CD4-positive, alpha-beta T cell treated with Interleukin-21 for 1 hour (primary cell): Measurements from ENCODE around the gene GPRC5C.
"Not testable (repeated sequence)": the region's sequence is repeated elsewhere in the genome, so short reads cannot be mapped to it uniquely, and the experiment has no call there.

Source experiments
- DNase-seq: peaks from one replicate; pipeline ENCODE4 v3.0.0-alpha.2; 2020

GPRC5C gene

GRCh38 chr17:74431568-74432423, at the start of gene GPRC5C:
TSS of gene GPRC5C (plus strand) at chr17:74432088. CDS start at chr17:74439777, 7,689 bp downstream.
- peak; percentile 45 for DNase-seq

- DNase-seq, result no peak
Measured at GRCh38 chr17:74383141-74383540, 48.7 kb upstream of the GPRC5C start.

GRCh38 chr17:74385201-74385600, 46.7 kb upstream of the GPRC5C start:
- DNase-seq, result no peak

GRCh38 chr17:74386386-74386785, 45.5 kb upstream of the GPRC5C start:
- DNase-seq, result no peak

GRCh38 chr17:74387365-74388218, 44.3 kb upstream of the GPRC5C start:
- DNase-seq, result no peak

GRCh38 chr17:74389084-74389753, 42.7 kb upstream of the GPRC5C start:
- DNase-seq, result no peak

GRCh38 chr17:74389937-74390679, 41.8 kb upstream of the GPRC5C start:
- DNase-seq, result no peak

GRCh38 chr17:74390680-74391653, 40.9 kb upstream of the GPRC5C start:
- no peak for DNase-seq

GRCh38 chr17:74391771-74392170, 40.1 kb upstream of the GPRC5C start:
- no peak for DNase-seq

- DNase-seq, result no peak
Measured at GRCh38 chr17:74392848-74393247, 39.0 kb upstream of the GPRC5C start.

GRCh38 chr17:74393346-74393942, 38.4 kb upstream of the GPRC5C start:
- DNase-seq, result no peak

GRCh38 chr17:74394275-74394950, 37.5 kb upstream of the GPRC5C start:
- no peak for DNase-seq

GRCh38 chr17:74394977-74395376, 36.9 kb upstream of the GPRC5C start:
- no peak for DNase-seq

GRCh38 chr17:74396567-74396966, 35.3 kb upstream of the GPRC5C start:
- no peak for DNase-seq

- no peak for DNase-seq
Measured at GRCh38 chr17:74402048-74402447, 29.8 kb upstream of the GPRC5C start.

- DNase-seq, result no peak
Measured at GRCh38 chr17:74403512-74404137, 28.3 kb upstream of the GPRC5C start.

- DNase-seq, result no peak
Measured at GRCh38 chr17:74404218-74404617, 27.7 kb upstream of the GPRC5C start.

GRCh38 chr17:74404789-74405188, 27.1 kb upstream of the GPRC5C start:
- DNase-seq, result no peak

GRCh38 chr17:74405311-74405710, 26.6 kb upstream of the GPRC5C start:
- DNase-seq, result not testable (repeated sequence)

GRCh38 chr17:74407384-74407783, 24.5 kb upstream of the GPRC5C start:
- no peak for DNase-seq
